Heart left ventricle (tissue), 16 donors: ENCODE data around the gene NAA80. TPM values are rescaled to one million over a fixed set of nuclear protein-coding genes. Genes with fewer than 3 reads are reported as not detected.
A peak's percentile ranks its signal among the peaks of the same experiment; 100 is the strongest.

Source experiments
- ATAC-seq, 4 donors: fragments of 200-7000 bp; cut with Tn5 transposase; one replicate each; pipeline ENCODE4 v1.9.1; 2020 to 2022; ENCODE audit warnings: moderate library complexity in 4 of 4, mild to moderate bottlenecking in 3 of 4, moderate number of reproducible peaks in 1 of 4
- DNase-seq, 5 donors: peaks; one replicate each; pipeline ENCODE4 v3.0.0-alpha.2; 2020
- H3K27ac ChIP-seq, 12 donors: fragments of 200-600 bp; sonication (generic) in 4 of 12; one replicate each; pipeline versions ENCODE4 v1.5.0 to v1.8.0; 2016 to 2022; ENCODE audit warnings: mild to moderate bottlenecking in 2 of 12
- H3K27me3 ChIP-seq, 9 donors: fragments of 200-600 bp; sonication (generic) in 2 of 9; one replicate each; pipeline versions ENCODE4 v1.5.1 to v1.8.0; 2016 to 2022; ENCODE audit warnings: mild to moderate bottlenecking in 3 of 9
- H3K36me3 ChIP-seq, 9 donors: fragments of 200-600 bp; sonication (generic) in 2 of 9; one replicate each; pipeline versions ENCODE4 v1.5.0 to v1.8.0; 2018 to 2022; ENCODE audit warnings: mild to moderate bottlenecking in 2 of 9
- H3K4me1 ChIP-seq, 12 donors: fragments of 200-600 bp; sonication (generic) in 4 of 12; one replicate each; pipeline versions ENCODE4 v1.5.0 to v1.8.0; 2016 to 2022; ENCODE audit warnings: mild to moderate bottlenecking in 3 of 12
- H3K4me3 ChIP-seq, 12 donors: fragments of 200-600 bp; sonication (generic) in 4 of 12; one replicate each; pipeline versions ENCODE4 v1.5.0 to v1.8.0; 2017 to 2022; ENCODE audit warnings: mild to moderate bottlenecking in 9 of 12, moderate library complexity in 4 of 12
- H3K9me3 ChIP-seq, 12 donors: fragments of 200-600 bp; sonication (generic) in 4 of 12; one replicate each; pipeline versions ENCODE4 v1.5.0 to v1.8.0; 2016 to 2022; ENCODE audit warnings: mild to moderate bottlenecking in 1 of 12
- CTCF ChIP-seq, 12 donors: fragments of 200-600 bp; sonication (generic) in 4 of 12; IDR thresholded peaks; one replicate each; pipeline versions ENCODE4 v1.5.0 to v1.8.0; 2018 to 2022; ENCODE audit warnings: antibody characterized with exemption in 12 of 12, mild to moderate bottlenecking in 5 of 12
- POLR2A ChIP-seq, 2 donors: fragments of 450-650 bp; IDR thresholded peaks; one replicate each; pipeline ENCODE4 v1.6.1; 2017; ENCODE audit warnings: antibody characterized with exemption in 2 of 2, mild to moderate bottlenecking in 2 of 2, moderate library complexity in 2 of 2
- WGBS, 4 donors: extraction: QIAGEN DNeasy Blood & Tissue Kit in 2 of 4; methylation state at CpG; one replicate each; pipeline versions ENCODE4 v1.1.5 to v1.1.7; 2013 to 2018; 5-methylcytosine and 5-hydroxymethylcytosine counted together
- intact Hi-C, 10 donors: fragments of 100-400 bp; cut with DNase I; formaldehyde crosslinking; loops; one replicate each; pipeline versions ENCODE4 v1.11.1 to v1.14.2; 2022
- polyA plus RNA-seq, 2 donors: library from polyadenylated mRNA; stranded (reverse); fragments of 200-250 nt; gene quantifications; one replicate each; pipeline ENCODE4 v1.2.3, GENCODE V29; 2013
- total RNA-seq, 9 donors: library from RNA; depleted of rRNA in 2 of 9; stranded (reverse); fragments of >200 nt in 2 of 9; fragmentation: NEBNext Ultra II Directional in 3 of 9; extraction: Animal tissue kit (Norgen Biotek cat#: 25700) in 3 of 9; gene quantifications; one replicate each; pipeline versions ENCODE4 v1.1.0 to v1.2.4, GENCODE V29; 2016 to 2023
- donor health status: ischemic (EF 13 %, LVEDD 7.1; RV severe dilation, severe dysfunction).
- donor health status: healthy with polysubstance abuse.
- donor health status: DM: no; HTN: yes; CAD: no.
- donor health status: DM: no; HTN: no; CAD: no.
- donor health status: ischemic (EF 25% LVEDD 6.9; RV normal size, moderate dysfunction).
- donor health status: ischemic (EF 25% LVEDD 5.7; RV mildly dilated, moderate dysfunction).
- donor health status: healthy.
- donor health status: DM: yes; HTN: yes; CAD: no.
- donor health status: ischemic (EF 35%, LVEDD 5.7; RV mildly dilated, moderate dysfunction).
- donor health status: nonischemic (EF 11% LVEDD 7.7; RV severe dilation, severe dysfunction).
- donor health status: DM: yes; HTN: yes; CAD: no.
- donor health status: PGD.
- donor health status: ischemic (EF 29% LVEDD 5.4; RV normal size, mild dysfunction).
- donor health status: nonischemic (EF 23%, LVEDD 6.1; RV moderate dilation, normal function).

Gene NAA80
- total and polyA plus RNA-seq, 11 donors = 5.0 to 13.9 (median 9.8) TPM

- WGBS, 4 donors = 0 to 1% (median 0%) methylated on average over 20 to 31 of the region's 31 CpGs
- Histone ChIP-seq H3K9me3 (no peaks in the 10 kb centered on the region), H3K27me3 (peaks cover 0 to 4% (median 0%) of the 10 kb centered on the region in 9 donors), H3K4me3 (peak overlapping the region; percentile 70 to 97 (median 92)), H3K27ac (peak overlapping the region; percentile 92 to 100 (median 98)), H3K36me3 (peaks cover 0 to 32% (median 8%) of the 10 kb centered on the region in 9 donors), H3K4me1 (peaks cover 13 to 87% (median 73%) of the 10 kb centered on the region in 12 donors)
- no peak for DNase-seq
- ATAC-seq = peak in 2 of 4 donors; percentile 0
- intact Hi-C loops = loop anchor here in 1 of 10 donors (1.0 kb wide), 1 partner anchor 33 kb away; the partner anchor contains the start of gene HYAL1
- TF ChIP-seq CTCF (IDR thresholded peaks at IDR 0.05) (no peak), POLR2A (IDR thresholded peaks at IDR 0.05) (no peak)
Measured at GRCh38 chr3:50336452-50337174, 37.4 kb upstream of the NAA80 start.

- H3K4me3 ChIP-seq = peak overlapping the region in 11 of 12 donors; percentile 5 to 97 (median 92)
- 34 to 60% (median 49%) methylated on average over 5 of the region's 5 CpGs for WGBS, 4 donors
- DNase-seq = no peak
Measured at GRCh38 chr3:50334339-50335075, 35.3 kb upstream of the NAA80 start.

GRCh38 chr3:50333744-50334328 is 34.6 kb upstream of the NAA80 start:
- H3K4me3 ChIP-seq = peak overlapping the region in 11 of 12 donors; percentile 5 to 97 (median 92)
- DNase-seq = peak; percentile 66 to 87 (median 86)

More at GRCh38 chr3:50334339-50335075, 35.3 kb upstream of the NAA80 start:
- TF ChIP-seq POLR2A (IDR thresholded peaks at IDR 0.05) (no peak), CTCF (IDR thresholded peaks at IDR 0.05) (no peak)
- intact Hi-C loops = no loop called here
- no peaks in the 10 kb centered on the region for H3K9me3 ChIP-seq
- ATAC-seq = peak in 1 of 4 donors; percentile 1
- no peaks in the 10 kb centered on the region for H3K27me3 ChIP-seq
- H3K4me1 ChIP-seq = peaks cover 8 to 66% (median 56%) of the 10 kb centered on the region in 12 donors
- peak overlapping the region; percentile 92 to 100 (median 98) for H3K27ac ChIP-seq
- H3K36me3 ChIP-seq = peaks cover 0 to 53% (median 29%) of the 10 kb centered on the region in 9 donors

More at GRCh38 chr3:50333744-50334328, 34.6 kb upstream of the NAA80 start:
- Histone ChIP-seq H3K4me1 (peaks cover 8 to 61% (median 52%) of the 10 kb centered on the region in 12 donors), H3K27me3 (no peaks in the 10 kb centered on the region), H3K36me3 (peaks cover 0 to 59% (median 34%) of the 10 kb centered on the region in 9 donors), H3K9me3 (no peaks in the 10 kb centered on the region), H3K27ac (peak overlapping the region; percentile 92 to 100 (median 98))
- intact Hi-C loops = no loop called here
- peak; percentile 45 to 70 (median 46) for ATAC-seq
- TF ChIP-seq CTCF (IDR thresholded peaks at IDR 0.05) = no peak
- TF ChIP-seq POLR2A (IDR thresholded peaks at IDR 0.05) = peak in 1 of 2 donors; percentile 58
- WGBS, 4 donors = 37 to 49% (median 43%) methylated on average over 12 of the region's 12 CpGs
